Esophagus muscularis mucosa (tissue), 3 donors: ENCODE data around the gene PLEKHG7.

Source experiments
- CTCF ChIP-seq, 3 experiments: fragments of 200-600 bp in 2 of 3; fragments of 450-650 bp in 1 of 3; sonication (generic) in 2 of 3; IDR thresholded peaks; one replicate each; pipeline ENCODE4 v1.5.1; 2017 to 2019; ENCODE audit warnings: antibody characterized with exemption in 3 of 3, mild to moderate bottlenecking in 2 of 3, moderate library complexity in 1 of 3
- POLR2A ChIP-seq: fragments of 450-650 bp; IDR thresholded peaks from one replicate; pipeline ENCODE4 v1.6.1; 2017; ENCODE audit warnings: antibody characterized with exemption, moderate library complexity, mild to moderate bottlenecking, low read depth

- TF ChIP-seq POLR2A, result no peak
- no peak for TF ChIP-seq CTCF (IDR thresholded peaks at IDR 0.05)
These were observed 111.8 kb downstream of the PLEKHG7 start for GRCh38 chr12:92814584-92814983.
